MM.1S (cell line): Measurements from ENCODE around the gene IRF6.

Experiments
- CTCF ChIP-seq: fragments of 300-600 bp; sonication (generic); IDR thresholded peaks from 2 replicates; pipeline ENCODE4 v1.5.1; 2016; ENCODE audit warnings: antibody characterized with exemption, low read length, mixed read lengths
- EZH2 ChIP-seq: fragments of 300-600 bp; sonication (generic); optimal IDR thresholded peaks from 2 replicates; pipeline ENCODE3; 2017; ENCODE audit warnings: low read depth, mild to moderate bottlenecking, antibody characterized with exemption, low read length, mixed read lengths
- EZH2phosphoT487 ChIP-seq: fragments of 300-600 bp; sonication (generic); IDR thresholded peaks from 2 replicates; pipeline ENCODE4 v1.6.1; 2018; ENCODE audit warnings: antibody characterized with exemption, low read length

GRCh38 chr1:209807509-209807908, 1.6 kb upstream of the IRF6 start:
- TF ChIP-seq CTCF (no peak), EZH2 (no peak), EZH2phosphoT487 (no peak)
